H1 (cell line): ENCODE data around the gene MYCBPAP. TPM values are rescaled to one million over a fixed set of nuclear protein-coding genes. Genes with fewer than 3 reads are reported as not detected.

Source experiments
- CTCF ChIA-PET: fragments of 300-600 bp; sonication (Branson Sonifier 250); formaldehyde crosslinking; loops from one replicate; lab custom pipeline; 2021; ENCODE audit not compliant: partially characterized antibody; lab: Charles Lee
- POLR2A ChIA-PET: fragments of 300-600 bp; sonication (Branson Sonifier 250); formaldehyde crosslinking; loops from one replicate; lab custom pipeline; 2021; ENCODE audit warnings: inconsistent platforms; ENCODE audit not compliant: partially characterized antibody; lab: Charles Lee
- DNase-seq, 2 experiments: peaks; one replicate each; pipeline versions ENCODE4 v3.0.0 to v3.0.0-alpha.2; 2010 to 2022; ENCODE audit warnings: low spot score in 2 of 2, low read depth in 1 of 2, mixed read lengths in 1 of 2
- FAIRE-seq: peaks from 2 replicates; lab custom pipeline; 2011; peaks lifted over from hg19 to GRCh38; lab: Jason Lieb, UNC
- H2AFZ ChIP-seq: 2 replicates; pipeline ENCODE4 v1.8.1; 2012; ENCODE audit warnings: low read length, inconsistent platforms
- H2AK5ac ChIP-seq: 2 replicates; pipeline ENCODE4 v1.6.1; 2013; ENCODE audit warnings: low read depth, low read length
- H2BK120ac ChIP-seq: replicated peaks from 2 replicates; pipeline ENCODE3; 2013; ENCODE audit warnings: low read depth, low read length, inconsistent platforms
- H2BK12ac ChIP-seq: 2 replicates; pipeline ENCODE4 v1.6.1; 2013; ENCODE audit warnings: low read depth, low read length
- H2BK15ac ChIP-seq: 2 replicates; pipeline ENCODE4 v1.6.1; 2013; ENCODE audit warnings: low read length
- H2BK20ac ChIP-seq: 2 replicates; pipeline ENCODE4 v1.6.1; 2013; ENCODE audit warnings: low read length
- H2BK5ac ChIP-seq: 2 replicates; pipeline ENCODE4 v1.6.1; 2013; ENCODE audit warnings: low read depth, low read length
- H3K14ac ChIP-seq: 2 replicates; pipeline ENCODE4 v1.6.1; 2013; ENCODE audit warnings: inconsistent platforms; ENCODE audit not compliant: insufficient read length
- H3K18ac ChIP-seq: 2 replicates; pipeline ENCODE4 v1.6.1; 2013; ENCODE audit warnings: low read length; ENCODE audit errors: extremely low read depth
- H3K23ac ChIP-seq: 2 replicates; pipeline ENCODE4 v1.6.1; 2013; ENCODE audit warnings: inconsistent platforms; ENCODE audit not compliant: insufficient read length
- H3K23me2 ChIP-seq: 2 replicates; pipeline ENCODE4 v1.6.1; 2013; ENCODE audit warnings: low read depth, low read length
- H3K27ac ChIP-seq: 2 replicates; pipeline ENCODE4 v1.6.1; 2011; ENCODE audit warnings: low read depth, low read length, inconsistent platforms
- H3K27me3 ChIP-seq, 4 experiments: replicated peaks in 1 of 4; 1 replicate in 1 of 4; 2 replicates in 3 of 4; pipeline versions ENCODE4 v1.6.1 to v1.8.1; 2011 to 2013; ENCODE audit warnings: low read length in 3 of 4, mild to moderate bottlenecking in 3 of 4, inconsistent platforms in 2 of 4, mixed read lengths in 2 of 4, moderate library complexity in 1 of 4; ENCODE audit not compliant: control insufficient read depth in 3 of 4, insufficient read depth in 3 of 4; ENCODE audit errors: extremely low read depth in 1 of 4
- H3K36me3 ChIP-seq, 4 experiments: 2 replicates each; pipeline versions ENCODE4 v1.6.1 to v1.8.1; 2011 to 2013; ENCODE audit warnings: mild to moderate bottlenecking in 4 of 4, low read length in 3 of 4, moderate library complexity in 2 of 4, control low read depth in 1 of 4, inconsistent platforms in 1 of 4; ENCODE audit not compliant: insufficient read depth in 4 of 4, control insufficient read depth in 2 of 4
- H3K4ac ChIP-seq: replicated peaks from 2 replicates; pipeline ENCODE3; 2013; ENCODE audit warnings: low read length, low read depth, mixed read lengths, inconsistent platforms; ENCODE audit not compliant: insufficient read length
- H3K4me1 ChIP-seq, 4 experiments: replicated peaks in 1 of 4; 1 replicate in 1 of 4; 2 replicates in 3 of 4; pipeline versions ENCODE4 v1.6.1 to v1.8.1; 2011 to 2013; ENCODE audit warnings: low read length in 3 of 4, inconsistent platforms in 2 of 4, mixed read lengths in 1 of 4; ENCODE audit not compliant: insufficient read depth in 4 of 4, control insufficient read depth in 3 of 4
- H3K4me2 ChIP-seq, 2 experiments: 2 replicates each; pipeline versions ENCODE4 v1.6.1 to v1.8.1; 2011 to 2013; ENCODE audit warnings: low read depth in 2 of 2, low read length in 2 of 2, control low read depth in 1 of 2, inconsistent platforms in 1 of 2, mild to moderate bottlenecking in 1 of 2; ENCODE audit not compliant: insufficient read depth in 1 of 2
- H3K4me3 ChIP-seq, 4 experiments: fragments of 200-600, 300-600 bp in 1 of 4; sonication (generic), shearing (Covaris generic), sonication (Bioruptor Twin) in 1 of 4; 2 replicates each; pipeline versions ENCODE4 v1.5.1 to v1.8.1; 2011 to 2016; ENCODE audit warnings: low read length in 4 of 4, low read depth in 3 of 4, control low read depth in 2 of 4, inconsistent platforms in 2 of 4, mild to moderate bottlenecking in 2 of 4, mixed read lengths in 1 of 4, moderate library complexity in 1 of 4; ENCODE audit not compliant: insufficient read depth in 2 of 4; ENCODE audit errors: extremely low read depth in 1 of 4
- H3K56ac ChIP-seq: replicated peaks from 2 replicates; pipeline ENCODE3; 2013; ENCODE audit warnings: low read depth, mild to moderate bottlenecking, mixed read lengths, low read length, inconsistent platforms; ENCODE audit not compliant: insufficient read length
- H3K79me1 ChIP-seq: 2 replicates; pipeline ENCODE4 v1.6.1; 2013; ENCODE audit warnings: low read depth, low read length, control low read depth
- H3K79me2 ChIP-seq, 2 experiments: 2 replicates each; pipeline versions ENCODE4 v1.6.1 to v1.8.1; 2012 to 2013; ENCODE audit warnings: low read length in 2 of 2, mild to moderate bottlenecking in 2 of 2, inconsistent platforms in 1 of 2; ENCODE audit not compliant: insufficient read depth in 2 of 2, control insufficient read depth in 1 of 2
- H3K9ac ChIP-seq, 4 experiments: replicated peaks in 1 of 4; 1 replicate in 1 of 4; 2 replicates in 3 of 4; pipeline versions ENCODE4 v1.6.1 to v1.8.1; 2011 to 2013; ENCODE audit warnings: low read depth in 3 of 4, low read length in 3 of 4, control low read depth in 2 of 4, mild to moderate bottlenecking in 2 of 4, moderate library complexity in 2 of 4, inconsistent platforms in 1 of 4; ENCODE audit errors: extremely low read depth in 1 of 4
- H3K9me3 ChIP-seq, 2 experiments: 2 replicates each; pipeline versions ENCODE4 v1.6.1 to v1.8.1; 2012 to 2013; ENCODE audit warnings: mild to moderate bottlenecking in 2 of 2, moderate library complexity in 2 of 2, control low read depth in 1 of 2, inconsistent platforms in 1 of 2, low read depth in 1 of 2, low read length in 1 of 2, mixed read lengths in 1 of 2; ENCODE audit not compliant: insufficient read depth in 2 of 2
- H4K20me1 ChIP-seq, 2 experiments: replicated peaks in 1 of 2; 2 replicates each; pipeline versions ENCODE3 to v1.8.1; 2011 to 2013; ENCODE audit warnings: inconsistent platforms in 2 of 2, low read length in 2 of 2, mild to moderate bottlenecking in 1 of 2; ENCODE audit not compliant: insufficient read depth in 2 of 2, control insufficient read depth in 1 of 2
- H4K5ac ChIP-seq: 2 replicates; pipeline ENCODE4 v1.6.1; 2013; ENCODE audit warnings: low read length, low read depth, mixed read lengths, inconsistent platforms; ENCODE audit not compliant: insufficient read length
- H4K8ac ChIP-seq: 2 replicates; pipeline ENCODE4 v1.8.0; 2013; ENCODE audit warnings: mild to moderate bottlenecking, moderate library complexity, low read length, inconsistent platforms; ENCODE audit not compliant: insufficient read depth; ENCODE audit errors: extremely low read depth
- H4K91ac ChIP-seq: replicated peaks from 2 replicates; pipeline ENCODE3; 2013; ENCODE audit warnings: low read length, mixed read lengths, inconsistent platforms; ENCODE audit not compliant: insufficient read length
- CTCF ChIP-seq, 3 experiments: IDR thresholded peaks; 1 replicate in 2 of 3; 2 replicates in 1 of 3; pipeline versions ENCODE4 v1.5.1 to v1.6.1; 2011; ENCODE audit warnings: low read length in 3 of 3, mild to moderate bottlenecking in 3 of 3, inconsistent platforms in 2 of 3, low read depth in 1 of 3, moderate library complexity in 1 of 3; ENCODE audit not compliant: insufficient read depth in 1 of 3; ENCODE audit errors: control extremely low read depth in 1 of 3
- KDM4A ChIP-seq: IDR thresholded peaks from one replicate; pipeline ENCODE4 v1.7.1; 2012; ENCODE audit warnings: low read depth, mild to moderate bottlenecking, moderate library complexity, low read length, inconsistent platforms; ENCODE audit not compliant: severe bottlenecking
- MAX ChIP-seq: IDR thresholded peaks from 2 replicates; pipeline ENCODE4 v1.6.1; 2012; ENCODE audit warnings: inconsistent platforms
- RAD21 ChIP-seq, 2 experiments: IDR thresholded peaks in 1 of 2; conservative IDR thresholded peaks in 1 of 2; 2 replicates each; pipeline ENCODE4 v1.6.1; 2011; ENCODE audit warnings: low read depth in 2 of 2, low read length in 2 of 2, improper control_type of control experiment in 1 of 2, inconsistent platforms in 1 of 2, mild to moderate bottlenecking in 1 of 2, moderate library complexity in 1 of 2
- USF2 ChIP-seq: IDR thresholded peaks from 2 replicates; pipeline ENCODE4 v1.6.1; 2011; ENCODE audit warnings: low read length, improper control_type of control experiment
- WGBS, 2 experiments: shearing (Covaris generic) in 1 of 2; methylation state at CpG; one replicate each; pipeline versions ENCODE4 v1.1.6 to v1.1.7; 2013 to 2015; ENCODE audit warnings: low lambda C conversion rate in 2 of 2, mixed read lengths in 2 of 2, inconsistent platforms in 1 of 2, low coverage in 1 of 2, missing lambda C conversion rate in 1 of 2; ENCODE audit not compliant: insufficient replicate concordance in 2 of 2, insufficient coverage in 1 of 2, insufficient read length in 1 of 2; ENCODE audit errors: extremely low coverage in 1 of 2, missing lambda C conversion rate in 1 of 2; 5-methylcytosine and 5-hydroxymethylcytosine counted together
- polyA plus RNA-seq, 7 experiments: library from polyadenylated mRNA; depleted of rRNA in 3 of 7; stranded (reverse) in 5 of 7; unstranded in 2 of 7; fragments of >200 nt in 5 of 7; fragments of 200-250 nt in 2 of 7; gene quantifications; 1 replicate in 5 of 7; 2 replicates in 1 of 7; 4 replicates in 1 of 7; pipeline versions ENCODE4 v1.2.1 to v1.2.3, GENCODE V29; 2011 to 2013; ENCODE audit warnings: missing spikeins in 2 of 7, mixed read lengths in 2 of 7
- total RNA-seq: library from RNA; stranded (reverse); fragmentation: NEBNext Ultra II Directional; extraction: Animal tissue kit (Norgen Biotek cat#: 25700); gene quantifications from 2 replicates; pipeline ENCODE4 v1.2.1, GENCODE V29; 2021
- TF ChIP-seq, protein P1 (sequence below): IDR thresholded peaks from 2 replicates; pipeline ENCODE4 v1.6.1; 2012; ENCODE audit warnings: inconsistent platforms

The MYCBPAP gene
- total and polyA plus RNA-seq, 2 of the 8 experiments (the other 6 are each of a cell fraction or from before 2014, with no cell fraction given) = 0.89 to 3.3 TPM

GRCh38 chr17:50575581-50576210 lies 67.5 kb downstream of the MYCBPAP start:
- POLR2A ChIA-PET = interaction anchor here (1.6 to 2.2 kb wide), 2 partner anchors 9 to 14 kb away, joined by 3 to 6 read pairs; no protein-coding TSS in a partner anchor
- 83% methylated on average over 33 of the region's 33 CpGs; no CpG with 5 or more reads in 1 of the 2 experiments for WGBS, 2 experiments
- CTCF ChIA-PET = interaction anchor here (1.0 to 5.0 kb wide), 23 partner anchors 9 to 119 kb away, joined by 3 to 45 read pairs (median 5); partner anchors contain the start of gene CACNA1G

More at GRCh38 chr17:50575581-50576210, 67.5 kb downstream of the MYCBPAP start:
- Histone ChIP-seq H3K36me3 (peaks cover 0 to 3% (median 0%) of the 10 kb centered on the region in 4 experiments; a peak in 1 of 8 replicates), H3K4me1 (peaks cover 0 to 8% (median 5%) of the 10 kb centered on the region in 4 experiments; a peak in 4 of 7 replicates), H3K18ac (no peak overlapping the region), H2BK5ac (no peak overlapping the region), H2AFZ (no peak overlapping the region), H3K23ac (no peak overlapping the region), H3K23me2 (0 out of 2 replicates have a peak, but pooled peaks cover 3% of the 10 kb centered on the region), H4K91ac (no peak overlapping the region), H4K20me1 (peaks cover 2 to 5% of the 10 kb centered on the region in 2 experiments), H3K9ac (no peak overlapping the region), H3K27me3 (no peaks in the 10 kb centered on the region), H2BK20ac (no peak overlapping the region), H2AK5ac (no peak overlapping the region), H2BK12ac (no peak overlapping the region), H3K79me1 (no peaks in the 10 kb centered on the region), H3K79me2 (no peaks in the 10 kb centered on the region), H3K14ac (no peak overlapping the region), H3K56ac (no peak overlapping the region), H2BK15ac (no peak overlapping the region), H3K4me3 (no peak overlapping the region), H3K27ac (no peak overlapping the region), H3K4me2 (no peak overlapping the region), H3K9me3 (no peaks in the 10 kb centered on the region), H4K8ac (no peak overlapping the region; the same call in 1 of the 2 replicates), H2BK120ac (no peak overlapping the region), H3K4ac (no peak overlapping the region), H4K5ac (no peak overlapping the region)
- DNase-seq (peak in 1 of 2 experiments; percentile 73), FAIRE-seq (no peak)
- TF ChIP-seq CTCF (IDR thresholded peaks at IDR 0.05; ENCODE audit: control extremely low read depth in 1 of 3, insufficient read depth in 1 of 3, low read depth in 1 of 3, low read length in 3 of 3) = peak; percentile 29 to 36 (median 36); a peak in 3 of 4 replicates
- TF ChIP-seq USF2 = no peak
- TF ChIP-seq, protein P1, sequence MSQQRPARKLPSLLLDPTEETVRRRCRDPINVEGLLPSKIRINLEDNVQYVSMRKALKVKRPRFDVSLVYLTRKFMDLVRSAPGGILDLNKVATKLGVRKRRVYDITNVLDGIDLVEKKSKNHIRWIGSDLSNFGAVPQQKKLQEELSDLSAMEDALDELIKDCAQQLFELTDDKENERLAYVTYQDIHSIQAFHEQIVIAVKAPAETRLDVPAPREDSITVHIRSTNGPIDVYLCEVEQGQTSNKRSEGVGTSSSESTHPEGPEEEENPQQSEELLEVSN = peak; percentile 75
- TF ChIP-seq MAX = peak; percentile 72
- peak in 1 of 2 experiments; percentile 31; a peak in 3 of 4 replicates for TF ChIP-seq RAD21 (IDR thresholded peaks at IDR 0.05 in 1 of 2, conservative IDR thresholded peaks at IDR 0.05 in 1 of 2; ENCODE audit: low read depth in 2 of 2, low read length in 2 of 2)
- no peak for TF ChIP-seq KDM4A
